ENCODE results near the gene ZNF205.
"Not testable (repeated sequence)": the region's sequence is repeated elsewhere in the genome, so short reads cannot be mapped to it uniquely, and the experiment has no call there.

The ZNF205 gene

GRCh38 chr16:3138342-3138741, 26.0 kb downstream of the ZNF205 start:
- Histone ChIP-seq H3K36me3 (ENCODE audit: control insufficient read depth, insufficient read depth, low read length) (no peaks in the 10 kb centered on the region), H3K4me1 (peaks cover 9% of the 10 kb centered on the region), H3K4me3 (ENCODE audit: low read depth, low read length) (no peak overlapping the region), H2AFZ (no peak overlapping the region), H3K4me2 (ENCODE audit: low read length) (no peak overlapping the region), H3K9me3 (ENCODE audit: control insufficient read depth, low read length) (no peaks in the 10 kb centered on the region), H3K79me2 (peaks cover 7% of the 10 kb centered on the region), H3K27ac (no peak overlapping the region), H3K27me3 (ENCODE audit: control insufficient read depth, insufficient read depth, low read length) (no peaks in the 10 kb centered on the region), H3K9ac (no peak overlapping the region)
- TF ChIP-seq CTCF (IDR thresholded peaks at IDR 0.05) = no peak

GRCh38 chr16:3138823-3139426, 26.5 kb downstream of the ZNF205 start:
- H3K9ac ChIP-seq = no peak overlapping the region
- H2AFZ ChIP-seq = no peak overlapping the region
- H3K4me2 ChIP-seq (ENCODE audit: low read length) = no peak overlapping the region
- H3K9me3 ChIP-seq (ENCODE audit: control insufficient read depth, low read length) = no peaks in the 10 kb centered on the region
- H3K4me3 ChIP-seq (ENCODE audit: low read depth, low read length) = no peak overlapping the region
- peaks cover 15% of the 10 kb centered on the region for H3K4me1 ChIP-seq
- TF ChIP-seq CTCF (IDR thresholded peaks at IDR 0.05) = no peak
- H3K36me3 ChIP-seq (ENCODE audit: control insufficient read depth, insufficient read depth, low read length) = no peaks in the 10 kb centered on the region
- no peak overlapping the region for H3K27ac ChIP-seq
- no peaks in the 10 kb centered on the region for H3K27me3 ChIP-seq (ENCODE audit: control insufficient read depth, insufficient read depth, low read length)
- H3K79me2 ChIP-seq = peaks cover 4% of the 10 kb centered on the region

- not testable (repeated sequence) for H3K9me3 ChIP-seq (ENCODE audit: control insufficient read depth, low read length); H3K36me3 ChIP-seq (ENCODE audit: control insufficient read depth, insufficient read depth, low read length); H3K4me2 ChIP-seq (ENCODE audit: low read length); H3K27me3 ChIP-seq (ENCODE audit: control insufficient read depth, insufficient read depth, low read length); H3K79me2 ChIP-seq; H3K4me3 ChIP-seq (ENCODE audit: low read depth, low read length); H3K9ac ChIP-seq; H3K27ac ChIP-seq; H2AFZ ChIP-seq
- peaks cover 20% of the 10 kb centered on the region for H3K4me1 ChIP-seq
These were observed 27.2 kb downstream of the ZNF205 start for GRCh38 chr16:3139561-3139960.

GRCh38 chr16:3140603-3141427, 28.4 kb downstream of the ZNF205 start:
- no peaks in the 10 kb centered on the region for H3K27me3 ChIP-seq (ENCODE audit: control insufficient read depth, insufficient read depth, low read length)
- H3K4me3 ChIP-seq (ENCODE audit: low read depth, low read length) = no peak overlapping the region
- peaks cover 25% of the 10 kb centered on the region for H3K4me1 ChIP-seq
- TF ChIP-seq CTCF (IDR thresholded peaks at IDR 0.05) = no peak
- no peak overlapping the region for H3K4me2 ChIP-seq (ENCODE audit: low read length)
- no peak overlapping the region for H3K27ac ChIP-seq
- H2AFZ ChIP-seq = no peak overlapping the region
- no peak overlapping the region for H3K9ac ChIP-seq
- no peaks in the 10 kb centered on the region for H3K9me3 ChIP-seq (ENCODE audit: control insufficient read depth, low read length)
- no peaks in the 10 kb centered on the region for H3K36me3 ChIP-seq (ENCODE audit: control insufficient read depth, insufficient read depth, low read length)
- H3K79me2 ChIP-seq = no peaks in the 10 kb centered on the region

GRCh38 chr16:3141781-3142311, 29.5 kb downstream of the ZNF205 start:
- Histone ChIP-seq H3K79me2 (no peaks in the 10 kb centered on the region), H3K4me1 (peaks cover 25% of the 10 kb centered on the region), H2AFZ (no peak overlapping the region), H3K27ac (no peak overlapping the region), H3K36me3 (ENCODE audit: control insufficient read depth, insufficient read depth, low read length) (no peaks in the 10 kb centered on the region), H3K4me2 (ENCODE audit: low read length) (no peak overlapping the region), H3K9me3 (ENCODE audit: control insufficient read depth, low read length) (no peaks in the 10 kb centered on the region), H3K9ac (no peak overlapping the region), H3K27me3 (ENCODE audit: control insufficient read depth, insufficient read depth, low read length) (no peaks in the 10 kb centered on the region), H3K4me3 (ENCODE audit: low read depth, low read length) (no peak overlapping the region)
- no peak for TF ChIP-seq CTCF (IDR thresholded peaks at IDR 0.05)

All from parathyroid adenoma (tissue), 2 donors.